A549 treated with ZK216348 at 1 μM for 4 hours (cell line): ENCODE data around the gene CMC4. TPM values are rescaled to one million over a fixed set of nuclear protein-coding genes. Genes with fewer than 3 reads are reported as not detected.

Experiments
- total RNA-seq: library from RNA; stranded (reverse); fragments of 200-300 nt; extraction: Qiagen RNA extraction; gene quantifications from 5 replicates; pipeline ENCODE4 v1.2.3, GENCODE V29; 2022; ENCODE audit warnings: low read depth

Gene CMC4, protein sequence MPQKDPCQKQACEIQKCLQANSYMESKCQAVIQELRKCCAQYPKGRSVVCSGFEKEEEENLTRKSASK
- total RNA-seq: 15.4 to 17.0 TPM (median 16.0 TPM) in 5 replicates

DNA sequence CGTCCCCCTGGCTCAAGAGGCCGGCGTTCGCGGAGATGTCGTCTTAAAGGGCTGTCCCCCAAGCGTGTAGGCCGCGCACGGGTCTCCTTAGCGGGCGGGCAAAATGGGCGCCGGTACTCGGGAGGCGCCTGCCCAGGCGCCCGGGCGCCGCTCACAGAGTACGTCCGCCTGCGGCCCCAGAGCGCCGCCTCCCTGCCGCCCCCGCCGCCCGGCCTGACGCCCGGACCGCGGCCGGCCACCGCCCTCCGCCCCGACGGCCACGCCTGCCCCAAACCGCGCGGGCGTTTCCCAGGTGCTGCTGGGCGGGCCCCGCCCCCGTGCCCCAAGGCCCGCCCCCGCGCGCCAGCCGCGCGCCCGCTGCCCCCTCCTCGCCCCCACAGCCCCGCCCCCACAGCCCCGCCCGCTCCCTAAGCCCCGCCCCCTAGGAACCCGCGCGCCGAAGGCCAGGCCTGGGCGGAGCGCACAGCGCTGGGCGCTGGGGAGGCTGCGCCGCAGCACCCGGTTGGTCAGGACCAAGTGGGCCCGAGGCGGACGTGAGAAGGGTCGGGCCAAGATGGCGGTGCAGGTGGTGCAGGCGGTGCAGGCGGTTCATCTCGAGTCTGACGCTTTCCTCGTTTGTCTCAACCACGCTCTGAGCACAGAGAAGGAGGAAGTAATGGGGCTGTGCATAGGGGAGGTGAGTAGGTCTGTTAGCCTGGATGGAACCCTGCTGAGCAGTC lies at the start of gene CMC4, which contains the start of the genes BRCC3 and MTCP1:
Gene CMC4 (minus strand): TSS at position 162 of the 719 bp plus-strand sequence. CDS start 7,113 bp downstream, outside the sequence.
Gene BRCC3 (plus strand): TSS at position 534 of the 719 bp plus-strand sequence. CDS start 20 bp downstream, at position 554.
Gene MTCP1 (minus strand): TSS at position 162 of the 719 bp plus-strand sequence. CDS start 5,126 bp downstream, outside the sequence.

DNA sequence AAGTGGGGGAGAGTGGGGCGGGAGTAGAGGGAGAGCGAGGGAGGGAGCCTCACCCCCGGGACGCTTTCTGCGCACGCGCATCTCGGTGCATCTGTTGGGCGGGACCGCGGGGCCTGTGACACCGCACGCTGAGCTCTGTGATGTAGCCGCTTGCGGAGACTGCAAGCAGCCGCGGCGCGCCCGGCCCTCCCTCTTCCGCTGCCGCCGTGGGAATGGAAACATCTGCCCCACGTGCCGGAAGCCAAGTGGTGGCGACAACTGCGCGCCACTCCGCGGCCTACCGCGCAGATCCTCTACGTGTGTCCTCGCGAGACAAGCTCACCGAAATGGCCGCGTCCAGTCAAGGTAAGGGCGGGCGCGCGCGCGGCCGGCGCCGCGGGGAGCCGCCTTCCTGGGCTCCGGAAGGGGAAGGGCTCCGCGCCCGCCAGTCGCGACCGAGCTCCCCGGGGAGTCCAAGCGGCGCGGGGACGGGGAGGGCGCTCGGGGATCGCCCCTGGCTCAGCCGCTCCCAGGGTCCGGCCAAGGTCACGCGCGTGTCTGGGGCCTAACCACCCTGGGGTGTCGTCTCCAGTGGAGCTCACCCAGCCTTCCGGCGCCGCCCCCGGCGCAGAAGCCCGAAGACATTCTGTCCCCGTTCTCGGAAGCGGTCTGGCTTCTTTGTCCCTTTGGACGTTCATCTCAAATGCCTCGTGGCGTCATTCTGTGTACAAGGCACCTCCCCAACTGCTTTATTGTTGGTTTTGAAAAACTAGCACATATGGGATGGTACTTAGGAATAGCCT lies 44.0 kb downstream of the CMC4 start, which contains the start of gene FUNDC2:
Gene FUNDC2 (plus strand): TSS at position 118 of the 782 bp plus-strand sequence. CDS start 95 bp downstream, at position 213.

DNA sequence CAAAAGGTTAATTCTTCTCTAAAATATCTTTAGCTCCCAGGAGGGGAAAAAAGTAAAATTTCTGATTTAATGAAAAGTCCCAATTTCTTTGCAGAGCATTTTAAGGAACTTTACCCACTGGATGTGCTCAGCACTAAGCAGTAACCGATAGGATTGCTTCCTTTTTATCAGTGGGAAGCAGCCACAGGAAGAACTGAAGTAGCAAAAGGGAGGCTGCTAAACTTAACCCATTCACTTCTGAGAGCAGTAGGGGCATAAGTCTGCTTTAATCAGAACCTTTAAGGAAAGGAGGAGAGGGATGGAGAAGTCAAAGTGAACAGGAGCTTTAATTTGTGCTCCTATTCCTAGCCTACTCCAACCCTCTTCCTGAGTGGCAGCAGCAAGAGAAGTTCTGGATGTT lies 48.4 kb downstream of the CMC4 start, which contains the start of gene F8:
Gene F8 (minus strand): TSS at position 139 of the 400 bp plus-strand sequence. CDS start 171 bp downstream, outside the sequence.

Other genes with a start within 250 kb of the CMC4 start
- gene SMIM9, start 236.5 kb downstream of the CMC4 start, total RNA-seq: not detected in 5 replicates
- 57.8 to 118 TPM (median 103 TPM) in 5 replicates for gene F8A1, start 184.8 kb downstream of the CMC4 start, total RNA-seq
- 3.7 to 4.5 TPM (median 4.3 TPM) in 5 replicates for gene F8, start 48.4 kb downstream of the CMC4 start, total RNA-seq
- gene FUNDC2, start 44.3 kb downstream of the CMC4 start, total RNA-seq: 100 to 133 TPM (median 116 TPM) in 5 replicates
- 11.2 to 25.1 TPM (median 20.2 TPM) in 5 replicates for gene MTCP1, start within 50 bp of the CMC4 start, total RNA-seq
- 22.7 to 31.6 TPM (median 25.2 TPM) in 5 replicates for gene BRCC3, start 372 bp upstream of the CMC4 start, total RNA-seq
- gene VBP1, start 145.3 kb upstream of the CMC4 start, total RNA-seq: 33.5 to 80.7 TPM (median 49.8 TPM) in 5 replicates
- gene RAB39B, start 193.4 kb upstream of the CMC4 start, total RNA-seq: 0.63 to 0.78 TPM (median 0.69 TPM) in 5 replicates